GM13976 (cell line): ENCODE results near the gene SRGAP1.

Experiments used
- DNase-seq: peaks from one replicate; pipeline ENCODE4 v3.0.0; 2012; ENCODE audit warnings: low spot score
- CTCF ChIP-seq: IDR thresholded peaks from 2 replicates; pipeline ENCODE4 v1.5.1; 2012; ENCODE audit warnings: borderline replicate concordance, mild to moderate bottlenecking; ENCODE audit not compliant: insufficient read depth; ENCODE audit errors: extremely low read depth, missing control alignments, control extremely low read depth
- in situ Hi-C: fragments of 300-500 bp; cut with MboI; formaldehyde crosslinking; loops from one replicate; pipeline ENCODE4 v1.12.0; 2022; ENCODE audit warnings: low sequenced_read_pairs, mixed read lengths, inconsistent platforms; ENCODE audit not compliant: unreplicated experiment

Gene SRGAP1

DNA sequence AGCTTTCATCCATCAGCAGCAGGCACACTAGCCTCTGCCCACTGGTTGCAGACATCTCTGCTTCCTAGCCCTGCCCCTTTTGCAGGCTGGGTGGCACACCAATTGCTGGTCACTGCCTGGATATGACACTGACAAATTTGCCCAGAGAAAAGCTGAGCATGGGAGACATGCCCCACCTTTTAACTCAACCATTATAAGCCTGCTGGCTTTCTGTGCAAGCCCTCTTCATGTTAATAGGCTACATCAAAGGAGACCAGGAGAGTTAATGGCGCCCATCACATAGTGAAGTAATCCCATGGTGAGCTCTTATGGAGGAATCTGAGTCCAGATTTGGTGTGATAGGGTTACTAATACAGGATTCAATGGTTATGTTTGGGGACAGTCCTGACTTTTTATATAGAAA lies 238.4 kb downstream of the SRGAP1 start:
- in situ Hi-C loops = no loop called here
- no peak for DNase-seq

GRCh38 chr12:64083285-64084210 lies 239.0 kb downstream of the SRGAP1 start:
- no peak for DNase-seq
- in situ Hi-C loops = no loop called here
- no peak for TF ChIP-seq CTCF

More for the DNA sequence above, 238.4 kb downstream of the SRGAP1 start:
- TF ChIP-seq CTCF = no peak

DNA sequence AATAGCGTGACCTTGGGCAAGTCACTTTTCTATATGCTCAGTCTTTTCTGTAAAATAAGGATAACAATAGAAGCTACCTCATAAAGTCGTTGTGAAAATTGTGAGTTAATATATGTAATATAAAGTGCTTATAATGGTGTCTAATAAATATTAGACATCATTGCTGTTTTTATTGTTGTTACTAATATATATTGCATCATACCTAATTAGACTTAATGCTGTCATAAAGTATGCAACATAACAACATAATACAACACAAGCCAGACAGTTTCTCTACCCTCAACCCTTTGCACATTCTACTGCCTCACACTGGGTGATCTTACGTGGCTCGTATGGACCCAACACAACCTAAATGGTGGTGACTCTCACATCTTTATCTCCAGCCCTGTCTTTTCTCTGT lies 240.7 kb downstream of the SRGAP1 start:
- no peak for TF ChIP-seq CTCF
- no peak for DNase-seq
- in situ Hi-C loops = no loop called here

GRCh38 chr12:64085996-64086395 lies 241.5 kb downstream of the SRGAP1 start:
- in situ Hi-C loops = no loop called here
- no peak for DNase-seq
- no peak for TF ChIP-seq CTCF

GRCh38 chr12:64086946-64087345 lies 242.4 kb downstream of the SRGAP1 start:
- in situ Hi-C loops = no loop called here
- no peak for TF ChIP-seq CTCF
- no peak for DNase-seq

- no peak for TF ChIP-seq CTCF
- in situ Hi-C loops = no loop called here
- DNase-seq = no peak
Observed at GRCh38 chr12:64087761-64088160, 243.3 kb downstream of the SRGAP1 start.
